Measurements from ENCODE around the gene BPIFB2. TPM values are rescaled to one million over a fixed set of nuclear protein-coding genes. Genes with fewer than 3 reads are reported as not detected.

Gene BPIFB2
- total RNA-seq, 1 experiment from 2014 or later, result not detected

DNA sequence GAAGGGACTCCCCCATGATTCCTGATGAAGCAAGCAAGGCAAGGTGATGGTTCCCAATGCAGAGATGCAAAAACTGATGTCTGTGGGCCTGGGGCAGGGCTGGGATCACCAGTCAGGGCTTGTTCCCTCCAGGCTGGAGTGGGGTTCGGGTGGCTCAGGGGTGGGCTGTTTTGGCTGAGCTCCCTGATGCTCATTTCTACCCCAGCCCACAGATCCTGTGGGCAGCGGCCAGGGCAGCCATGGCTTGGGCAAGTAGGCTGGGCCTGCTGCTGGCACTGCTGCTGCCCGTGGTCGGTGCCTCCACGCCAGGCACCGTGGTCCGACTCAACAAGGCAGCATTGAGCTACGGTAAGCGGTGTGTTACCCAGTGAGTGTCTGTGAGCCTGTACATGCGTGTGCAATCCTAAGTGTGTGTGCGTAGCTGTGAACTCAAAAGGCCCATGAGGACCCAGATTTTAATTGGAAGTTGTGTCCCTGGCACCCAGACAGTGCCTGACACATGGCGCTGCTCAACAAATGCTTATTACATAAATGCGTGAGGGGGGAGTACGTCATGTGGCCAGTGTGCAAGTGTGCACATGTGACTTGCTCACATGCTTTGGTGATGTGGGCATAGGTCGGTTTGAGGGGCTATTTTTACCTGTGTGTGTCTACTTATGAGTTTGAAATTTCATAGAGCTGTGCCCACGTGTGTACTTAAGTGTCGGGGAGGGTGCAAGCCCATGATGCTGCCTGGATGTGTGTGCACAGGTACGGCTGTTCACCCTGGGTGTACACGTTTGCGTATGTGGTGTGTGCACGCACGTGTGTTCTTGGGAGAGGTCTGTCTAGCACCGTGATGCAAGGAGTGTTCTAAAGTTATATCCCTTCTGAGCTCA lies 1.1 kb downstream of the BPIFB2 start:
- no peak for DNase-seq (ENCODE audit: low read depth)

DNA sequence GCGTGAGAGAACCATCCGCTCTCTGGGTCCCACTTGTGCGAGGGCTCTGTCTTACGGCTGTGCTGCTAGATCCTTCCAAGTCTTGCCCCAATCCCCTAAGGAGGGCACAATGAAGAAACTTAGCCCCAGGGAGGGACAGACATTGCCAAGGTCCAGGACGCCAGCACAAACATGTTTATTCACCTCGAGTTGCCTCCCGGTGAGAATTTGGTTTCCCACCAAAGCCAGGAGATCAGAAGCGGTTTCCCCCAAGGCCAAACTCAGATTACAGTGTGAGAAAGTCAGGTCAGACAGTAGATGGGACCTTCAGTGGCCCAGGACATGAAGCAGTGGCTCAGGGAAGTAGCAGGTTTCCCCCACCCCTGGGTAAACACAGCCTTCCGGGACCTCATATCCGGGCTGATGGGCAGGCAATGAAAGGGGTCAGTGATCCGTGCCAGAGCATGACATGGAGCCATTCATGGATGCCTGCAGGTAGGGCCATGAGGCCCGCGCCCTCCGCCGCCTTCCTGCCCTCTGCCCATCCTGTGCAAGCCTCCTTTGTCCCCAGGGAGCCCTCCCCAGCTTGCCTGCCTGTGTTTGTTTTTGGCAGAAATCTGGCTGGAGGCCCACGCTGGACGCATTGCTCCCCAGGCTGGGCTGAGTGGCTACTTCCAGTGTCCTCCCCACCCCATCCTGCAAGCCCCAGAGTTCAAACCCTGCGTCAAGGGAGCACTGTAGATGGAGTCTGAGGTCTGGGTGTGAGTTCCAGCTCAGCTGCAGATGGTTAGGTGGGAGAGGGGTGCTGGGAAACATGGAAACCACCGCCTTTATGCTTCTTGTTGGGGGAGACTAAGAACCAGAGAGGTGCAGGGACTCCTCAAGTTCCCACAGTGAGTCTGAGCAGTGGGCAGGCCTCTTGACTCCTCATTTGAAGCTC lies 2.0 kb downstream of the BPIFB2 start:
- no peak for DNase-seq (ENCODE audit: low read depth)

DNA sequence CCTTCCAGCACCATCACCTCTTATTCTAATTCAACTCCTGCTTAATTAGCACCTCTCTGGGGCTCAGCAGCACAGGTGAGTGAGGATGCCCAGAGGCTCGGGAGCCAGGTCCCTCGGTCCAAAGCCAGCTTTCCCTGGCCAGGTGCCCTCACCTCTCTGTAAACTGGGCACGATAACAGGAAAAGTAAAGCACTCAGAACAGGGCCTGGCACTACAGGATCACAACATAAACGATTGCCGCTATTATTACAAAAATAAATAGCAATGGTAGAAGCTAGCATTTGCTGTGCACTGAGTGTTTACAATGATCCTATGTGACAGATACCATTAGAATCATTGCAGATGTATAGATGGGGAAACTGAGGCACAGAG lies 2.6 kb downstream of the BPIFB2 start:
- no peak for DNase-seq (ENCODE audit: low read depth)

DNA sequence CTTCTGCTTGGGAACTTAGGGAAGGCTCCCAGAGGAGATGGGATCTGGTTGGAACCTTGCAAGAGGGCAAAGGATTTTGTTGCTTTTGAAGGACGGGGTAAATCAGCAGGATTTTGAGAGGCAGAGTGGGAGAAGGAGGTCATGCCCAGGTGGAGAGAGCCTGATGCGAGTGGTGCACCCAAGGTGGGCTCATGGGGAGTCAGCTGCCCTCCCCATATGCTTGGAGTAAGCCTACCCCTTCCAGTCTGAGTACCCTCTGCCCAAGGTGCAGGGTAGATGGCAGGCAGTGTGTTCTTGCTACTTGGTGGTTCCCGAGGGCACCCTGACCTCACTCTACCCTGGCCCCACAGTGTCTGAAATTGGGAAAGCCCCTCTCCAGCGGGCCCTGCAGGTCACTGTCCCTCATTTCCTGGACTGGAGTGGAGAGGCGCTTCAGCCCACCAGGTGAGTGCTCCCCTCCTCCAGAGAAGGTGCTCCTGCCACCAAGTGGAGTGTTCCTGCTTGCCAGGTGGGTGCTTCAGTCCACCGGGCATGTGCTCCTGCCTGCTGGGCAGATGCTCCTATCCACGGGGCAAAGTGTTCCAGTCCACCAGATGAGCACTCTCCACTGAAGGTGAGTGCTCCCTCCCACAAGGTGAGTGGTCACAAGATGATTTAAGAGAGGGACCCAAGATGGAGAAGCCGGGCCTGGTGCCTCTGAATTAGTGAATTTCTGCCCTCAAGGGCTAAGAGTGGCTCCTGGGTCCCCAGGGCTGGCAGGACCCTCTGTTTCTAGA lies 3.4 kb downstream of the BPIFB2 start:
- DNase-seq (ENCODE audit: low read depth), result no peak

DNA sequence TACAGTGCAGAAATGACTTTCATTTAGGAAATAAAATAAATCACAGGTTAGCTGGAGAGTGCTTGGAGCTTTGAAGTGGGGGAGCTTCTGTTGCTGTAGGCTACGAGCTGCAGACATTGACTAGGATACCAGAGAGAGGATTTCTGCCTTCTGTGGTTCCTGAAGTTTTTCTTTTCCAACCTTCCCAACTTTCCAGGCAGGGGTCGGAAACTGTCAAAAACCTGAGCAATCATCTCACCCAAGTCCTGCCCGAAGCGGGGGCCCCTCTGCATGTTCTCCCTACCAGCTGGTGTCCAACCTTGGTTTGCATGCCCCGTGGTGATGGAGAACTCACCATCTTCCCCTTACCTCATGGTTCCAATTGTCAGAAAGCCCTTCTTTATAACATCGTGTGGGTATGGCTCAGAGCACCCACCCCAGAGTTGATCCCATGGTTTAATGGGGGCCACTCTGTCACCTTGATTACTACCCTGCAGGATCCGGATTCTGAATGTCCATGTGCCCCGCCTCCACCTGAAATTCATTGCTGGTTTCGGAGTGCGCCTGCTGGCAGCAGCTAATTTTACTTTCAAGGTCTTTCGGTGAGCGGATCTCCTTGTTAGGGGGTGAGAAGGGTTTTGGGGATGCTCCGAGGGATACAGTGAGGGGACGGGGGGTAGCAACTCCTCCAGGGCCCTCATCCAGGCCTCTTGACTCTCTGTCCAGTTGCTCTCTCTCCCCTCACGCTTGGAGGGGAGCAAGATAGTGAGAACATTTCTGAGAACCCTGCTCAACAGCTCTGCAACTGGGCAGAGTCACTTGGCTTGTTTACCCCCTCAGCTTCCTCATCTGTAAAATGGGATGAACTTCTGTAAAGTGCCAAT lies 5.1 kb downstream of the BPIFB2 start:
- DNase-seq (ENCODE audit: low read depth), result no peak

DNA sequence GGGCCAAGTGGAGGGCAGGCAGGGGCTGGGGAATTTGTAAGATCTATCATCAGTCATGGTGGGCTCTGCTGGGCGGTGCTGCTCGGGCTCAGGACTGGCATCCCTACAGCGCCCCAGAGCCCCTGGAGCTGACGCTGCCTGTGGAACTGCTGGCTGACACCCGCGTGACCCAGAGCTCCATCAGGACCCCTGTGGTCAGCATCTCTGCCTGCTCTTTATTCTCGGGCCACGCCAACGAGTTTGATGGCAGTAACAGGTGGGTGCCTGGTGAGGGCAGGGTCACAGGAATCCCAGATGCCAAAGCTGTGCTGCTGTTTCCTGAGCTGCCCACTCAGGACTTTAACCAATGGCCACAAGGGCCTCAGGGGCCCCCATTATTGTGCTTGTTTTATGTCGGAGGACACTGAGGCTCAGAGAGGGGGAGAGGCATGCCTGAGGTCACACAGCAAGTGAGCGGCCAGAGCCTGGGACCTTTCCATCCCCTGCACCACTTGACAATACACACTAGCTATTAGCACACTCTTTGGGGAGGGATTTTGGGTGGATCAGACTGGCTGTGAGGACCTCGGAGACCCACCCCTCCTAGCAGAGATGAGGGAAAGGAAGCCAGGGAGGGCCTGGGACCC lies 6.3 kb downstream of the BPIFB2 start:
- DNase-seq (ENCODE audit: low read depth), result no peak

DNA sequence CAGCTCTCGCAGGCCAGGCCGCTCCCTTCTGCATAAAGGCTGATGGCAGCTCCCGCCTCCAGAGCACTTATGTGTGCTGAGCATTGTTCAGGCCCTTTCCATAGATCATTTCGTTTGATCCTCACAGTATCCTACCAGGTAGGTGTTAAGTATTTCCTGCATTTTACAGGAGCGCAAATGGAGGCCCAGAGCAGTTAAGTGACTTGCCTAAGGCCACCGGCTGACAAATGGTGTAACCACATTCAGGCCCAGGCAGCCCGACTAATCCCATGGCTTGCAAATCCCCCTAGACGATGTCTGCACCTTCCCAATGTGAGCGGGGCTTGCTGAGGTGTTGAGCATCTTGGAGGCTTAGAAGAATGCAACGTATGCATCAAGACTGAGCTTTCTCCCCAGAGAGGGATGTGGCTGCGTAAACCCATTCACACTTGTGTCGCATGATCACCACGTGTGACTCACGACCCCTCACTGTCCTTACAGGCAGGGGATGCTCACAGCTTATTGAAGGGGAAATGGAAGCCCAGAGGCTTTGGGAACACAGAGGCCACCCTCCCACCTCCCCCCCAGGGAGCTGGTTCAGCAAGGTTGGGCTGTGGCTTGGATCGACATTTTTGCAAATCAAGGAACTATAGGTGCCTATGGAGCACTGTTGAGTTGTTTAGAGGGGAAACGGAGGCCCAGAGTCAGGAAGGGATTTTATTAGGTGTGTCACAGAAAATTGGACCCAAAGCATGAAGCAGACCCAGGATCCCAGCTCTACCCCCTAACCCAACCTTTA lies 7.0 kb downstream of the BPIFB2 start:
- DNase-seq (ENCODE audit: low read depth), result no peak

DNA sequence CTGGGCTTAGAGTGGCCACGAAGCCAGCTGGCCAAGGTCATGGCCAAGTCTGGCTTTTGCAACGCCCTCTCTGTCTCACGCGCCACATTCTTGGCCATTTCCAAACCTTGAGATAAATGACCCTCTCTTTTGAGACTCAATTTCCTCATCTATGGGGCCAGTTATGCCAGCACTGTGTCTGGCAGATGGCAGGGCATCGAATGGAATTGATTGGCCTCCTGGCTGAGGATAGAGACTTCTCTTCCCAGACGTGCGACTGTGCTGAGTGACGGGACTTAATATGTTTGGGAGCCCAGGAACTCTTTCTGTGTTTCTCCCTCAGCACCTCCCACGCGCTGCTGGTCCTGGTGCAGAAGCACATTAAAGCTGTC lies 7.6 kb downstream of the BPIFB2 start:
- no peak for DNase-seq (ENCODE audit: low read depth)

DNA sequence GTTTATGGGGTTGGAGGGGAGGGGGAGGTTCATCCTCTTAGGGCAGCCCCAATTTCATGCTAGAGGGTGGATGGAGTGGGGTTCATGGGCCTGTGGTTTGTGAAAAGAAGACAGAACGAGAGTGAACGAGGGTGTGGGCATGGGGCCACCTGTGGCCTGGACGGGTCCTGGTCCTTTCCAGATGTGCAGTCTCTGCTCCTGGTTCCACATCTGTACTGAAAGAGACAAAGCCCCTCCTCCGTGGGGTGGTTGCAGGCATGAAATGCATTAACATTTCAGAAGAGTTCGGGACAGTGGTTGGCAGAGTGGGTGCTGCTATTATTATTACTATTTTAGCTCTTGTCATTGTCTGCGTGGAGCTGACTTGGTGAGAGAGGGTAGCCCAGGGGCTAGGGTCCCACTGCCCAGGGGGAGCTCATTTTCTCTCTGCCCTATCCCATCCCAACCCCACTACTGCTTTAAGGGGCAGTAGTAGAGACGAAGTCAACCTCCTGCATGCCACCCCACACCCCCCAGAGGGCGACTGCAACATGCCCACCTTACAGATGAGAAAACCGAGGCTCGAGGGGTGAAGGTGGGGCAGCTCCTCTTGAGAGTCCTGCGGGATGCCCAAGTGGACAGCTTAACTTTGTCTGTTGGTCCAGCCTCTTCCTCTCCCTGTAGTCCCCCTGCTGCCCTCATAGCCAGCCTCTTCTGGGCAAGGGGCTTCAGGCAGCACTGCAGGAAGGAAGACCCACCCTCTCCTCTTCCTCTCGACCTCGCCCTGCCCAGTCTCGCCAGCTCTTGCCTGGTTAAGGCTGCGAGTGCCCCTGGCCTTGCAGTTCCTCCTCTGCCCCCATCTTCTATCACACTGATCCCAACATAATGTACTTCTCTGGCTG lies 8.4 kb downstream of the BPIFB2 start:
- DNase-seq (ENCODE audit: low read depth), result no peak

DNA sequence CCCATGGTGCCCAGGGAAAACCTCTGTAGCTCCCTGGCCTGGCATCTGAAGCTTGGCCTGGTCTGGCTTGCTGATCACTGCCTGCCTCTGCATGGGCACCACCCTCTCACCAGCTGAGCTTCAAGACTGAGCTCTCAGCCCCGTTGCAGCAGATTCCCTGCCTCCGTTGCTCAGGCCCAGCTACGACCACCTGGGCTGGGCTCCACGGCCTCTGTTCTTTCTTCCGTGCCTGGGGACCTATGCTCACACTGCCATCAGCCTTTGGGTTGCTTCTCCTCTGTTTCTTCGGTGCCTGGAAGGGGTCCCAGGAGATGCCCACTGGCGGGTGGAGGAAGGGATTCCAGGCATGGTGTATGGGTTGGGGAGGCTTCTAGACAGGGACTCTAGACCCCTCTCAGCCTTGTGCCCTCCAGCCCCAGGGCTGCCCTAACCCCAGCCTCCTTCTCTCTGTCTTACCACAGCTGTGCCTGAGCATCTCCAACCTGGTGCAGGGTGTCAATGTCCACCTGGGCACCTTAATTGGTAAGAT lies 9.1 kb downstream of the BPIFB2 start:
- no peak for DNase-seq (ENCODE audit: low read depth)

DNA sequence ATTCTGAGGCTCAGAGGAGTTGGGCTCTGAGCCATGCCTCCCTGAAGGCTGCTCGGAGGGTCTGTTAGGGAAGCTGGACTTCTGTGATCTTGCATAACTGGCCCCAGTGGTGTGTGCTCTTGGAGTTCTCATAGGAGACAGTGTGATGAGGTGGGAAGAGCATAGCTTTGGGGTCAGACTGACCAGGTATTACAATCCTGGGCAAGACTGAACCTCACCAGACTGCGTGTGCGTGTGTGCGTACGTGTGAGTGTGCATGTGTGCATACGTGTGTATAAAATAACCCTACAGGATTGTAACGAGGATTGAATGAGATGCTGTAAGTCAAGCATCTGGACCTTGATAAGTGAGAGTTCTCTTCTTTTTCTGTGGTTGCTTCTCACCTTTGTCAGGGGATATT lies 10.0 kb downstream of the BPIFB2 start:
- DNase-seq (ENCODE audit: low read depth), result no peak

DNA sequence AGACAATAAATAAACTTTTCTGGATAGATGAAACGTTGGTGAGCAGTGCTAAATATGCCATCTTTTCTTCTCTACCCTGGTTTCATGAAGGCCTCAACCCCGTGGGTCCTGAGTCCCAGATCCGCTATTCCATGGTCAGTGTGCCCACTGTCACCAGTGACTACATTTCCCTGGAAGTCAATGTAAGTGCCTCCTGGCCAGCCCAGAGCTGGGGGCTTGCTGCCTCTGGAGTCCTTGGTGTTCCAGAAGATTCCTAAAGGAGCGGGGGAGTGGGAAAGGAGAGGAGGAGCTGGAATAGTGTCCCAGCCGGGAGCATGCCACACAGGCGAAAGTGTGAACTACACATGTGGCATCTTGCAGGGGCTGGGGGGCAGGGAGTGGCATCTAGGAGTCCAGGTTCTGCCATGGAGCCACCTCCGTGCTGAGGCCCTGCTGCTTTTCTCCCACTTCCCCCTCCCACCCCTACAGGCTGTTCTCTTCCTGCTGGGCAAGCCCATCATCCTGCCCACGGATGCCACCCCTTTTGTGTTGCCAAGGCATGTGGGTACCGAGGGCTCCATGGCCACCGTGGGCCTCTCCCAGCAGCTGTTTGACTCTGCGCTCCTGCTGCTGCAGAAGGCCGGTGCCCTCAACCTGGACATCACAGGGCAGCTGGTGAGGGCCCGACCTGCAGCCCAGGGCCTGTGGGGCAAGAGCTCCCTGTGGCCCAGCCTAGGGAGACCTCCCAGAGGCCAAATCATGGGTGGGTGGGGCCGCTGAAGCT lies 10.8 kb downstream of the BPIFB2 start:
- DNase-seq (ENCODE audit: low read depth), result no peak

DNA sequence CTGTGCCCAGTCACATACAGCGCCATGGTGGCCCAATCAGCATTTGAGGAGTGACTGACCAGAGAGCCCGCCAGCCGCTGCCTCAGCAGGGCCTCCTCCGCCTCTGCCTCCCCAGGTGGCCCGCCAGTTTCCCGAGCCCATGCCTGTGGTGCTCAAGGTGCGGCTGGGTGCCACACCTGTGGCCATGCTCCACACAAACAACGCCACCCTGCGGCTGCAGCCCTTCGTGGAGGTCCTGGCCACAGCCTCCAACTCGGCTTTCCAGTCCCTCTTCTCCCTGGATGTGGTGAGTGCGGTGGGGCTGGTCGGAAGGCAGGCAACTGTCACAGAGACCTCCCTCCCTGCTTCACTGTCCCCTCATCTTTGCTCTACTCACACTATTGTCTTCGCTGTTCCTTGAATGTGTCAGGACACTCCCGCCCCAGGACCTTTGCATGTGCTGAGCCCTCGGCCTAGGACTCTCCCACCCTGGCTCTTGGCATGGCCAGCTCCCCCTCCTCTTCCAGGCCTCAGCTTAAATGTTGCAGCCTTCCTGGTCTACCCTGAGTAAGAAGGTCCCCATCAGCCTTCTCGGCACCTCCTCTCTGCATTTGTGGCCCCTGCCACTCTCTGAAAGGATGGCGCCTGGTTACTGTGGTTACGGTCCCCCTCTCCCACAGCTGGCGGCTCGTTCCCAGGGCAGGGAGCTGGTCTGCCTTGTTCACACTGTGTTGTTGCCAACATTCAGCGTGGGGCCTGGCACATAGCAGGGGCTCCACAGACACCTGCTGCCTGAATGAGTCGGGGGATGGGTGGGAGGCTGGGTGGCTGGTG lies 12.2 kb downstream of the BPIFB2 start:
- no peak for DNase-seq (ENCODE audit: low read depth)

DNA sequence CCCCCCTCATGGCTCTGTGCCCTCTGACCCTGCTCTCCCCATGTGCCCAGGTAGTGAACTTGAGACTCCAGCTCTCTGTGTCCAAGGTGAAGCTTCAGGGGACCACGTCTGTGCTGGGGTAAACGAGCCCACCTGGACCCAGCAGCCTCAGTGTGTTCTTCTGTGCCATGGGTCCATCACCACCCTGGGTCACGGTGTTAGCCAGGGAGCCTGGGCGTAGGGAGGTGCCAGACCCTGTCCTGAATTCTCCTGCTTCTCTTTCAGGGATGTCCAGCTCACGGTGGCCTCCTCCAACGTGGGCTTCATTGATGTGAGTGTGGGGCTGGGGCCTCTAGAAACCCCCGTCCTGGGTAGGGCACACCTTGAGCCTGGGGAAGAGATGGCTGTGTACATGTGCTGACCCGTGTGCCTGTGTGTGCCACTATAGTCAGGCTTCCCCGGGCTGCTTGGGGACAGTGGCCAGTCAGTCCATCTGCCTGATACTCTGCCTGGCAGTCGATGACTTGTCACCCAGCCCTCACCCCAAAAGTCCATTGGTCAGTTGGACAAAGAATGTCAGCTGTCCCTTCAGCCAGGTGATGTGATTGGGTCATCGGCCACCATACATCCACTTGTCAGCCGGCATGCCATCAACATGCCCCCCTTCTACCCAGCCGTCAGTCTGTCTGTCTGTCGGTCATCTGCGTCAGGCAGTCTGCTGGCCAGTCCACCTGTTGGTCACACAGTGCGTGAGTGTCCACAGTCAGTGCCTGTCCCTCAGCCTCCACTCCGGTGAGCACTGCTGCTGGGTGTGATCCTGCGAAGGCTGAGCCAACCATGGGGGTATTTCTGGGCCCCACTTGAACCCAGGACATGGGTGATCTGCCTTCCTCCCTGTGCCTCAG lies 13.0 kb downstream of the BPIFB2 start:
- DNase-seq (ENCODE audit: low read depth), result no peak

DNA sequence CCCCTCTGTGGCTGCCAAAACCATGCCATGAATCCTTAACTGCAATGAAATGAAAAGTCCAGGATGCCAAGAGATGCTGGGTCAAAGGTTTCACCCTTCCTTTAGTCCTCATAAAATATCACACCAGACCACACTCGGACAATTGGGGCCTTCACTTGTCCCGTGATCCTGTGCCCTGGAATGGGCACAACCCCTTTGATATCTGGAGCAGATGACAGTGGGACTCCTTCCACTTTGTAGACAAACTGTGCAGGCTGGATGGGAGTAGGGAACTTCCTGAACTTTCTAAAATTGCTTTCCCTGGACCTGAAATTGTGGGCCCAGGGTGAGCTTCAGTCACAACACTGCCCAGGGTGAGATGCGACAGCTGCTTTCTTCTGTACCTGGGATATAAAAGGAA lies 14.4 kb downstream of the BPIFB2 start:
- DNase-seq (ENCODE audit: low read depth), result no peak

DNA sequence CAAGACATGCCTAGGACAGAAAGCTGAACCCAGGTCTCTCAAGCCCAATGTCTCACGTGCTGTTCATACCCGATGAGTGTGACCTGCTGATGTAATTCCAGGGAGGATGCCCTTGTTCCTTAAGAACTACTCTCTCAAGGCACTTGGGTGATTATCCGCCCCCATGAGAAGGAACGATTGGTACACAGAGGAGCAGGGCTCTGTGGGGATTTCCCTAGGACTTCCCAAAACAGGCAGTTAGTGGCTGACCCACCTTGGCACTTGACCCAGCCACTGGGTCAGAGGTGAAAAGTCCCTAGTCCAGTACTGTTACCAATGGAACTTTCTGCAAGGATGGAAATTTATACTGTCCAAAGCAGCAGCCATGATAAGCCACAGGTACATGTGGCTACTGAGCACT lies 14.8 kb downstream of the BPIFB2 start:
- DNase-seq (ENCODE audit: low read depth), result no peak

Measured in RPMI7951 (cell line).